GM18508 (cell line): ENCODE results near the gene DIP2C.

ENCODE experiments used
- ATAC-seq: cut with Tn5 transposase; IDR thresholded peaks from one replicate; pipeline ENCODE4 v1.9.1; 2021; ENCODE audit warnings: moderate number of reproducible peaks; ENCODE audit not compliant: insufficient read depth, unreplicated experiment

Gene DIP2C

GRCh38 chr10:391847-392704 is 297.4 kb downstream of the DIP2C start:
- no peak for ATAC-seq

- no peak for ATAC-seq
Measured at GRCh38 chr10:391305-391704, 298.2 kb downstream of the DIP2C start.

- ATAC-seq: no peak
Measured at GRCh38 chr10:390449-391100, 298.9 kb downstream of the DIP2C start.

- ATAC-seq: no peak
Measured at GRCh38 chr10:389836-390448, 299.5 kb downstream of the DIP2C start.

DNA sequence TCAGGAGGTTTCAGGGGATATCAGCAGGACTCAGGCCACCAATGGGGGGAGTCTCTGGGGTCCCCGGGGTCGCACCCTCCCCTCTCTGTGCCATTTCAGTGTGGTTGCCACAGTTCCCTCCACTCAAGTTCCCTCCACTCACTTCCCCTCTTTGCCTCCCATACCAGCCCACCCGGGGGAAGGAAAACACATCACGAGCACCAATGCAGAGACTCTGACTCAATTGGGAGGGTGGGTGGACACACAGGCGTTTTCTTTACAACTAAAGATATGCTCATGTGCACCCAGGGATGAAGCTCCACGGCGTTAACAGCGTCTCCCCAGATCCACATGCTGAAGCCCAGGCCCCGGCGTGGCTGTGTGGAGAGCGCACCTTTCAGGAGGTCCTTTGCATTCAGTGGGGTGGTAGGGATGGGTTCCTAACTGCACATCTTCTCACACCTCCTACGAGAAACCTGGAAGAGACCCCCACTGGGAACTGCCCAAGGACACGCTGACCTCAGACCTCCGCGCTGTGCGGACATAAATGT is 300.1 kb downstream of the DIP2C start:
- no peak for ATAC-seq

GRCh38 chr10:388661-389045 is 300.8 kb downstream of the DIP2C start:
- ATAC-seq: no peak

DNA sequence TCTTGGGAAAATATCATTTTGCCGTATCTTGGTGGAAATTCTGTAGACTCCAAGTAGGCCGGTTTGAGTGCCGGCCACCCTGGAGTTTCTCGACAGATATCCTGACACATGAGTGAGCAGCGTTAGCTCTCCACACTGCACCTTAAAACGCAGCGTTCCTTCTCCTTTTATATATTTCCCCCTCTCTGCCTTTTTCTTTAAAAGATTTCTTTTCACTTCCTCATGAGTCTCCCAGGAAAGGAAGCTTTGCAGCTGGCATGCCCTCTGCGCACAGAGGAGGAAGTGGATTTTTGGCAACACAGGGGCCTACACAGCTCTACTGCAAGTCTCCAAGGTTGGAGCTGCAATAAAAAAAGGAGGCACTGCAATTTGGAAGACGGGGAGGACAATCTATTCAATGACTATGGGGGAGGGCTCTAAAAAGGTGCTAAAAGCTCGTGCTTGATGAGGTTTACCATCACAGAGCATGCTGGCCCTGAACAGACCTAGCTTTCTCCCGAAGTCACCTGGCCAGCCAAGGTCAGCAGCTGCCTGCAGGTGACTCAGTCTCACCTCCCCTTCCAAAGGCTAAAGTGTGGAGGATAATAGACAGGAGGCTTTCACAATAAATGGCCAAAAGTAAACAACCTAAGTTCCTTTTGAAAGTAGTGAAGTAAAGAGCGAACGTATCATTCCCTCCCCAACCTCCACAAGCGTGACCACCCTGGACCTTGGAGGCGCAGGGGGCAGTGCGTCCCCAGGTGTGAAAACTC is 301.4 kb downstream of the DIP2C start:
- ATAC-seq: no peak

GRCh38 chr10:387593-387891 is 301.9 kb downstream of the DIP2C start:
- no peak for ATAC-seq

DNA sequence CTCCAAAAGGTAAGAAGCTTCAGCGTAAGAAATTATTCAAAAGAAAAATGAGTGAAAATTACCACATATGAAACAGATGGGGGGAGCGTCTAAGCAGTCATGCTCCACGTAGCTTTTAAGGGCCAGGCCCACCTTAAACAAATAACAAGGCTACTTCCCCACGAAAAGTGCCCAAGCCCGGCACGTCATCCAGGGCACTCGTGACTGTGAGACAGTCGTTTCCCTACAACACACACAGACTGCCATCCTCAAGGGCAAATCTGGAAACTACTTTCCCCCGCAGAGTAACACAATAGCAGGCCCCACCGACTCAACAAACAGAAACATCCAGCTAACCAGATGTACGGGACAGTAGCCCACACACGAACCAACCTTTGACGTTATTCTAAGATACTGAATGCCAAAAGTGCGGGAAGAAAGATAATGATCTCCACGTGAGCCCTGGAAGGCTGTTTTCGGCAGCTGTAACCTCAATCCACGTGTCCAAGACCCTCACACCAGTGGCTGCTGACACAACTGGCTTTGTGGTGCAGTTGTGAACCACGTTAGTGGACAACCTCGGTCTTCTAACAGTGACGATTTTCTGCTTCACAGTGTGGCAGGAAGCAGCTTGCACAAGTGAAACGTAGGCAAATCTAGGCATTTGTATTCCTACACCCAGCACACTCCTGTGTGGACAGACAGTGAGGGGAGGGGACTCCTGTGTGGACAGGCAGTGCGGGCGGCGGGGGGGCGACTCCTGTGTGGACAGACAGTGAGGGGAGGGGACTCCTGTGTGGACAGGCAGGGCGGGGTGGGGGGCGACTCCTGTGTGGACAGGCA is 302.5 kb downstream of the DIP2C start:
- no peak for ATAC-seq

GRCh38 chr10:385571-386300 is 303.7 kb downstream of the DIP2C start:
- no peak for ATAC-seq

DNA sequence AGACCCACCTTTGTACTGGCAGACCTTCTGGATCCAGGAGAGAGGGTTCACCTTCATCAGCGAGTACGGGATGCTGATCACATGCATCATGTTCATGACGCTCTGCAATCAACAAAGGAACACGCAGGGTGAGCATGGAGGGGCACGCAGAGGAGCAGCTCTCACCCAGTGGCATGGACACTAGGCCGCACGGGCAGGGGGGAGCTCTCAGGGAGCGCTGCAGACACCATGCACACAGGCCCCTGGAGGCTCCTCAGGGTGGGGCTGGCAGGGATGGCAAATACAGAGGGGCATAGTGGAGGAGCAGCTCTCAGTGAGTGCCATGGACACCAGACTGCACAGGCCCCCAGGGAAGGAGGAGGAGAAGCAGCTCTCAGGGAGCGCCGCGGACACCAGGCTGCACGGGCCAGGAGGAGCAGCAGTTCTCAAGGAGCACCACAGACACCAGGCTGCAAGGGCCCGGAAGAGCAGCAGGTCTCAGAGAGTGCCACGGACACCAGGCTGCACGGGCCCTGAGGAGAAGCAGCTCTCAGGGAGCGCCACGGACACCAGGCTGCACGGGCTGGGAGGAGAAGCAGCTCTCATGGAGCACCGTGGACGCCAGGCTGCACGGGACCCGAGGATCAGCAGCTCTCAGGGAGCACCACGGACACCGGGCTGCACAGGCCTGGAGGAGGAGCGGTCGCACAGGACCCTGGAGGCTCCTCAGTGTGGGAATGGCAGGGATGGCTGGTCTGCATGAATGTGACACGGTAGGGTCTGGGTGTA is 304.7 kb downstream of the DIP2C start:
- ATAC-seq: no peak

GRCh38 chr10:383519-383918 is 305.9 kb downstream of the DIP2C start:
- no peak for ATAC-seq

GRCh38 chr10:381805-382204 is 307.7 kb downstream of the DIP2C start:
- ATAC-seq: no peak

DNA sequence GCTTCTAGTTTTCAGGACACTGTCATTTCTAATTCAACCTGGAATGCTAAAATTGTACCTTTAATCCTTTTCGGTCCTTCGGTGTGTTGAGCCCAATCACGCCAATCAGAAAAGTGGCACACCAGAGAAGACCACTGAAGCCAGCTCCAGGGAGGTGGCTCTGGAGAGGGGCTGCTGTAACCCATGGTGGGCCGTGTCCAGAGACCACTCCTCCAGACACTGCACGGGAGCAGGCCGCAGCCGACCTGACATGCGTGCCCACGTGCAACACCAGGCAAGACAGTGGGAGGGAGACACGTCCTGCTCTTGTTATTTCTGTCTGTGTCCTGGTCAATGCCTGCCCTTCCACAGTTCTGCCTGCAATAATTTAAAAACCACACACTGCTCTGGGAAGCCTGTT is 308.1 kb downstream of the DIP2C start:
- ATAC-seq: no peak

GRCh38 chr10:380313-380940 is 309.0 kb downstream of the DIP2C start:
- no peak for ATAC-seq

DNA sequence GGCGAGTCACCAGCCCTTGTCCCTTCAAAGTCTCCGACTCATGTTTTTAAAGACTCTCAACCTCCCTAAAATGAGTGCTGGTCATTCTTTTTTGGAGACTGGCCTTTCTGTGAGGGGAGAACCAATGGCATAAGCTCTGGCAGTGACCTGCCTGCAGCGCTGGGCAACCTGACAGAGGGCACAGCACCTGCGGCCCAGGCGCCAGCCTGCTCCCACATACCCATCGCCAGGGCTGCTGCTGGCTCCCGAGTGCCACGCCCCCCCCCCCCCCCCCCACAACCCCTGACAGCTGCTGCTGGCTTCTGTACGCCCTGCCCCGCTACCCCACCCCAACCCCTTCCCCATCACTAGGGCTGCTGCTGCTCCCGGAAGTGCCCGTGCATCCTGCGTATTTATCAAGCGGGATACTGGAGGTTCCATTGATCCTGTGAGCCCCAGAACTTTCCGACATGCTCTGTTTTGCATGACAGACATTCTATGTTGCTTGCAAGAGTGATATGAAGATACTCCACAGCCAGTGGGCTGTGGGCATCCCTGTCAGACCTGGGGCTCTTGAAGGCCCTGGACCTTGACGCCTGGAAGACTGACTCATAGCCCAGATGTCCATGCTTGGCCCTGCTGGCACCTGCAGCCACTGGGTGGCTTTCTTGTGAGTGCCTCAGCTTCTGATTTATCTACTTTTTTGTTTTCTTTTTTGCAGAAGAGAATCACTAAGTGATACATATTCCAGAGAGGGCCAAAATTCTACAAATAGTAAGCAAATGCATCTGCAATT is 310.4 kb downstream of the DIP2C start:
- ATAC-seq: no peak

DNA sequence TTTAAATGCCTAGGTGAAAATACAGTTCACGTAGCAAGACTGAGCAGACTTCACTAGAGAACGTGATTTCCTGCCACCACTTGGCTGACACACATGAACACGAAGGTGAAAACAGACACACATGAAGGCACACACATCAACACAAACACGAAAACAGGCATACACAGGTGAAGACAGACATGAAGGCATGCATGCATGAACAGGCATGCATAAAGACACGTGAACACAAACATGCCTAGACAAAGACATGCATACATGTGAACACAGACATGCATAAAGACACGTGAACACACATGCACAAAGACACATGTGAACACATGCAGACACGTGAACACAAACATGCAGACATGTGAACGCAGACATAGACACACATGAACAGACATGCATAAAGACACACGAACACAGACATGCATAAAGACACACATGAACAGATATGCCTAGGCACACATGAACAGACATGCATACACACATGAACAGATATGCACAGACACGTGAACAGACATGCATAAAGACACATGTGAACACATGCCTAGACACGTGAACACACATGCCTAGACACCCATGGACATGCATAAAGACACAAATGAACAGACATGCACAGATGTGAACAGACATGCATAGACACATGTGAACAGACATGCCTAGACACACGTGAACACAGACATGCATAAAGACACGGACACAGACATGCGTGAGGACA is 311.1 kb downstream of the DIP2C start:
- ATAC-seq: no peak
